Small intestine (tissue), 7 donors: ENCODE data around the gene TFAM. TPM values are rescaled to one million over a fixed set of nuclear protein-coding genes. Genes with fewer than 3 reads are reported as not detected.

ENCODE experiments used
- DNase-seq, 2 donors: peaks; one replicate each; pipeline versions ENCODE4 v3.0.0 to v3.0.0-alpha.2; 2013
- FAIRE-seq: peaks from 2 replicates; lab custom pipeline; 2012; peaks lifted over from hg19 to GRCh38; lab: Jason Lieb, UNC
- H3K27ac ChIP-seq, 3 donors: one replicate each; pipeline ENCODE4 v1.5.1; 2013; ENCODE audit warnings: low read length in 2 of 3, mild to moderate bottlenecking in 2 of 3, control low read depth in 1 of 3, inconsistent platforms in 1 of 3, low read depth in 1 of 3, moderate library complexity in 1 of 3
- H3K27me3 ChIP-seq, 3 donors: one replicate each; pipeline ENCODE4 v1.6.1; 2013; ENCODE audit warnings: low read length in 3 of 3, inconsistent platforms in 1 of 3; ENCODE audit not compliant: control insufficient read depth in 3 of 3, insufficient read depth in 3 of 3
- H3K36me3 ChIP-seq, 3 donors: one replicate each; pipeline ENCODE4 v1.6.1; 2013; ENCODE audit warnings: low read length in 3 of 3, inconsistent platforms in 1 of 3, low read depth in 1 of 3, mild to moderate bottlenecking in 1 of 3, moderate library complexity in 1 of 3; ENCODE audit not compliant: control insufficient read depth in 3 of 3, insufficient read depth in 2 of 3
- H3K4me1 ChIP-seq, 3 donors: one replicate each; pipeline ENCODE4 v1.6.1; 2013; ENCODE audit warnings: low read length in 2 of 3, inconsistent platforms in 1 of 3, low read depth in 1 of 3, mild to moderate bottlenecking in 1 of 3, moderate library complexity in 1 of 3; ENCODE audit not compliant: control insufficient read depth in 3 of 3, insufficient read depth in 2 of 3
- H3K4me3 ChIP-seq, 3 donors: one replicate each; pipeline ENCODE4 v1.5.1; 2013; ENCODE audit warnings: low read length in 3 of 3, control low read depth in 1 of 3, inconsistent platforms in 1 of 3, low read depth in 1 of 3, mild to moderate bottlenecking in 1 of 3, moderate library complexity in 1 of 3
- H3K9me3 ChIP-seq, 2 donors: one replicate each; pipeline ENCODE4 v1.6.1; 2013; ENCODE audit warnings: low read depth in 1 of 2, low read length in 1 of 2; ENCODE audit not compliant: control insufficient read depth in 2 of 2, insufficient read depth in 1 of 2
- WGBS, 3 donors: extraction: QIAGEN DNeasy Blood & Tissue Kit; methylation state at CpG; one replicate each; pipeline ENCODE4 v1.1.7; 2013; 5-methylcytosine and 5-hydroxymethylcytosine counted together
- polyA plus RNA-seq, 4 donors: library from polyadenylated mRNA; stranded (reverse) in 3 of 4; unstranded in 1 of 4; fragments of 200-250 nt in 3 of 4; fragments of 120-200 nt in 1 of 4; gene quantifications; one replicate each; pipeline versions ENCODE4 v1.2.1 to v1.2.3, GENCODE V29; 2013
- donor health status: healthy with polysubstance abuse.
- donor health status: control.
- donor health status: control.
- donor health status: Bipolar disorder and iron deficiency.
- donor health status: healthy.

The TFAM gene
- polyA plus RNA-seq, 4 donors: 14.1 to 43.6 (median 19.0) TPM

- Histone ChIP-seq H3K4me1 (peaks cover 0 to 2% (median 0%) of the 10 kb centered on the region in 3 donors), H3K27ac (no peak overlapping the region), H3K4me3 (no peak overlapping the region), H3K9me3 (no peaks in the 10 kb centered on the region), H3K36me3 (peaks cover 2 to 4% (median 2%) of the 10 kb centered on the region in 3 donors), H3K27me3 (no peaks in the 10 kb centered on the region)
- no peak for FAIRE-seq
- DNase-seq: no peak
- WGBS, 3 donors: 92 to 95% (median 94%) methylated on average over 9 of the region's 9 CpGs
Observed at GRCh38 chr10:58360412-58361004, 24.7 kb upstream of the TFAM start.

GRCh38 chr10:58361353-58361752 lies 23.9 kb upstream of the TFAM start:
- FAIRE-seq (no peak), DNase-seq (no peak)
- no peaks in the 10 kb centered on the region for H3K27me3 ChIP-seq
- 98 to 99% (median 98%) methylated on average over 2 of the region's 2 CpGs for WGBS, 3 donors
- H3K4me1 ChIP-seq: peaks cover 0 to 2% (median 0%) of the 10 kb centered on the region in 3 donors
- H3K4me3 ChIP-seq: no peak overlapping the region
- H3K36me3 ChIP-seq: peaks cover 2 to 4% (median 2%) of the 10 kb centered on the region in 3 donors
- H3K9me3 ChIP-seq: no peaks in the 10 kb centered on the region
- H3K27ac ChIP-seq: no peak overlapping the region

GRCh38 chr10:58362027-58362789 lies 23.0 kb upstream of the TFAM start:
- no peak for DNase-seq
- Histone ChIP-seq H3K27me3 (no peaks in the 10 kb centered on the region), H3K27ac (no peak overlapping the region), H3K36me3 (peaks cover 2 to 4% (median 2%) of the 10 kb centered on the region in 3 donors), H3K9me3 (no peaks in the 10 kb centered on the region), H3K4me3 (no peak overlapping the region), H3K4me1 (peaks cover 0 to 2% (median 0%) of the 10 kb centered on the region in 3 donors)
- no peak for FAIRE-seq
- WGBS, 3 donors: 75 to 97% (median 89%) methylated on average over 1 of the region's 1 CpG

- H3K27me3 ChIP-seq: no peaks in the 10 kb centered on the region
- H3K4me1 ChIP-seq: no peaks in the 10 kb centered on the region
- no peak overlapping the region for H3K27ac ChIP-seq
- FAIRE-seq: no peak
- no peak for DNase-seq
- H3K36me3 ChIP-seq: peaks cover 0 to 2% (median 2%) of the 10 kb centered on the region in 3 donors
- no peak overlapping the region for H3K4me3 ChIP-seq
- no peaks in the 10 kb centered on the region for H3K9me3 ChIP-seq
- WGBS, 3 donors: 77 to 87% (median 84%) methylated on average over 3 of the region's 3 CpGs
Observed at GRCh38 chr10:58367069-58367468, 18.1 kb upstream of the TFAM start.

GRCh38 chr10:58371473-58371872 lies 13.7 kb upstream of the TFAM start:
- H3K27me3 ChIP-seq: no peaks in the 10 kb centered on the region
- DNase-seq (no peak), FAIRE-seq (no peak)
- no peaks in the 10 kb centered on the region for H3K36me3 ChIP-seq
- no peak overlapping the region for H3K4me3 ChIP-seq
- H3K9me3 ChIP-seq: no peaks in the 10 kb centered on the region
- H3K4me1 ChIP-seq: no peaks in the 10 kb centered on the region
- no peak overlapping the region for H3K27ac ChIP-seq

- 47 to 63% (median 54%) methylated on average over 4 of the region's 4 CpGs for WGBS, 3 donors
- H3K27me3 ChIP-seq: no peaks in the 10 kb centered on the region
- DNase-seq: no peak
- H3K4me3 ChIP-seq: no peak overlapping the region
- H3K4me1 ChIP-seq: no peaks in the 10 kb centered on the region
- no peaks in the 10 kb centered on the region for H3K36me3 ChIP-seq
- FAIRE-seq: no peak
- no peaks in the 10 kb centered on the region for H3K9me3 ChIP-seq
- no peak overlapping the region for H3K27ac ChIP-seq
Observed at GRCh38 chr10:58372607-58373441, 12.4 kb upstream of the TFAM start.

DNA sequence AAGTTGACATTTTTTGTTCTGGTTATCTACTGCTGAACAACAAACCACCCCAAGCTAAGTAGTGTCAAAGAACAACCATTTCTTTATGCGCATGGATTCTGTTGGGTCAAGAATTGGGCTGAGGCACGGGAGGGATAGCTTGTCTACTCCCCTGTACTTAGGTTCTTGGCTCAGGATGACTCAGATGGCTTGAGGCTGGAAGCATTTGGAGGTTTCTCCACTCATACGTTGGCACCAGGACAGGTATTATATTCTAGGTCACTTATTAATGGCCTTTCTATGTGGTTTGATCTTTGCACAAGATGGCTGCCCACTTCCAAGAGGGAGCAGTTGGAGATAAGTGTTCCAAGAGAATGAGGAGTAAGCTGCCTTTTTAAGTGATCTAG lies 11.8 kb upstream of the TFAM start:
- Histone ChIP-seq H3K36me3 (no peaks in the 10 kb centered on the region), H3K27ac (no peak overlapping the region), H3K27me3 (no peaks in the 10 kb centered on the region), H3K4me1 (no peaks in the 10 kb centered on the region), H3K9me3 (no peaks in the 10 kb centered on the region), H3K4me3 (no peak overlapping the region)
- DNase-seq: no peak
- WGBS, 3 donors: 69 to 89% (median 81%) methylated on average over 3 of the region's 3 CpGs
- no peak for FAIRE-seq

- Histone ChIP-seq H3K27me3 (no peaks in the 10 kb centered on the region), H3K36me3 (peaks cover 0 to 6% (median 0%) of the 10 kb centered on the region in 3 donors), H3K4me3 (no peak overlapping the region), H3K27ac (no peak overlapping the region), H3K9me3 (no peaks in the 10 kb centered on the region), H3K4me1 (peaks cover 0 to 12% (median 0%) of the 10 kb centered on the region in 3 donors)
- FAIRE-seq (no peak), DNase-seq (no peak)
- WGBS, 3 donors: 82 to 94% (median 91%) methylated on average over 2 of the region's 2 CpGs
Observed at GRCh38 chr10:58382489-58382995, 2.7 kb upstream of the TFAM start.
